ENCODE data around the gene IP6K1.

Gene IP6K1

DNA sequence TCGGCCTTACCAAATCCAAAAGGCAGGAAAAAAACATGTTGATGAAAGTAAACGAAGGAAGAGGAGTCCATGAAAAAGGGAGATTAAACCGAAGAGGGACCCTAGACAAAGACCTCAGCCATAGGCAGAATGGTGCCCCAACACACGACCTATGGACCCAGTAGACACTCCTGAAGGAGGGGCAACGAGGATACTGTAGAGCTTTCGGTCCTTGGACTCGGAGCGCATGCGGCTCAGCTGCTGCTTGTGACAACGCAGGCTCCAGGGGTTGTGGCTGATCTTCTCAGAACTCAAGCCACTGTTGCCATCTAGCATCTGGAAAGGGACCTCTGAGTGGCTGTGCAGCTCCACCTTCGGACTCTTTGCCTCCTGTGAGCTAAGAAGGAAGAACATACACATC is 53.7 kb downstream of the IP6K1 start:
- ATAC-seq: no peak
- TF ChIP-seq ISL1 (CRISPR knock-in tag; IDR thresholded peaks at IDR 0.05) (no peak), PPARA (CRISPR knock-in tag; IDR thresholded peaks at IDR 0.05; ENCODE audit: borderline replicate concordance) (no peak), RARB (CRISPR knock-in tag; IDR thresholded peaks at IDR 0.05) (no peak), OSR1 (CRISPR knock-in tag; IDR thresholded peaks at IDR 0.05) (no peak), ZNF565 (CRISPR knock-in tag; conservative IDR thresholded peaks at IDR 0.05; ENCODE audit: low read depth) (no peak), CSDC2 (CRISPR knock-in tag; IDR thresholded peaks at IDR 0.05) (no peak), ARNTL (CRISPR knock-in tag; IDR thresholded peaks at IDR 0.05; ENCODE audit: borderline replicate concordance, low read depth) (no peak), ESRRG (CRISPR knock-in tag; IDR thresholded peaks at IDR 0.05) (no peak), TOX (CRISPR knock-in tag; IDR thresholded peaks at IDR 0.05; ENCODE audit: borderline replicate concordance) (no peak), TSHZ2 (CRISPR knock-in tag; IDR thresholded peaks at IDR 0.05) (no peak), SNAI2 (CRISPR knock-in tag; IDR thresholded peaks at IDR 0.05) (no peak), POU6F1 (CRISPR knock-in tag; IDR thresholded peaks at IDR 0.05; ENCODE audit: borderline replicate concordance, low read depth) (no peak), ZC3H10 (CRISPR knock-in tag; IDR thresholded peaks at IDR 0.05) (no peak), ZFP30 (CRISPR knock-in tag; IDR thresholded peaks at IDR 0.05) (no peak), ZNF70 (CRISPR knock-in tag; IDR thresholded peaks at IDR 0.05) (no peak), ZFP3 (CRISPR knock-in tag; IDR thresholded peaks at IDR 0.05) (no peak), TCF4 (CRISPR knock-in tag; IDR thresholded peaks at IDR 0.05; ENCODE audit: borderline replicate concordance) (no peak), GLIS3 (CRISPR knock-in tag; IDR thresholded peaks at IDR 0.05) (no peak)
- TF ChIP-seq, protein P1, sequence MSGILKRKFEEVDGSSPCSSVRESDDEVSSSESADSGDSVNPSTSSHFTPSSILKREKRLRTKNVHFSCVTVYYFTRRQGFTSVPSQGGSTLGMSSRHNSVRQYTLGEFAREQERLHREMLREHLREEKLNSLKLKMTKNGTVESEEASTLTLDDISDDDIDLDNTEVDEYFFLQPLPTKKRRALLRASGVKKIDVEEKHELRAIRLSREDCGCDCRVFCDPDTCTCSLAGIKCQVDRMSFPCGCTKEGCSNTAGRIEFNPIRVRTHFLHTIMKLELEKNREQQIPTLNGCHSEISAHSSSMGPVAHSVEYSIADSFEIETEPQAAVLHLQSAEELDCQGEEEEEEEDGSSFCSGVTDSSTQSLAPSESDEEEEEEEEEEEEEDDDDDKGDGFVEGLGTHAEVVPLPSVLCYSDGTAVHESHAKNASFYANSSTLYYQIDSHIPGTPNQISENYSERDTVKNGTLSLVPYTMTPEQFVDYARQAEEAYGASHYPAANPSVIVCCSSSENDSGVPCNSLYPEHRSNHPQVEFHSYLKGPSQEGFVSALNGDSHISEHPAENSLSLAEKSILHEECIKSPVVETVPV (CRISPR knock-in tag; IDR thresholded peaks at IDR 0.05): no peak
- TF ChIP-seq, protein P2, sequence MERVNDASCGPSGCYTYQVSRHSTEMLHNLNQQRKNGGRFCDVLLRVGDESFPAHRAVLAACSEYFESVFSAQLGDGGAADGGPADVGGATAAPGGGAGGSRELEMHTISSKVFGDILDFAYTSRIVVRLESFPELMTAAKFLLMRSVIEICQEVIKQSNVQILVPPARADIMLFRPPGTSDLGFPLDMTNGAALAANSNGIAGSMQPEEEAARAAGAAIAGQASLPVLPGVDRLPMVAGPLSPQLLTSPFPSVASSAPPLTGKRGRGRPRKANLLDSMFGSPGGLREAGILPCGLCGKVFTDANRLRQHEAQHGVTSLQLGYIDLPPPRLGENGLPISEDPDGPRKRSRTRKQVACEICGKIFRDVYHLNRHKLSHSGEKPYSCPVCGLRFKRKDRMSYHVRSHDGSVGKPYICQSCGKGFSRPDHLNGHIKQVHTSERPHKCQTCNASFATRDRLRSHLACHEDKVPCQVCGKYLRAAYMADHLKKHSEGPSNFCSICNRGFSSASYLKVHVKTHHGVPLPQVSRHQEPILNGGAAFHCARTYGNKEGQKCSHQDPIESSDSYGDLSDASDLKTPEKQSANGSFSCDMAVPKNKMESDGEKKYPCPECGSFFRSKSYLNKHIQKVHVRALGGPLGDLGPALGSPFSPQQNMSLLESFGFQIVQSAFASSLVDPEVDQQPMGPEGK (CRISPR knock-in tag; IDR thresholded peaks at IDR 0.05; ENCODE audit: borderline replicate concordance): no peak

- ATAC-seq: no peak
- no peak for TF ChIP-seq CREB5 (CRISPR knock-in tag; IDR thresholded peaks at IDR 0.05; ENCODE audit: low read depth)
- TF ChIP-seq BACH2 (CRISPR knock-in tag; IDR thresholded peaks at IDR 0.05; ENCODE audit: borderline replicate concordance): no peak
- no peak for TF ChIP-seq SNAI2 (CRISPR knock-in tag; IDR thresholded peaks at IDR 0.05)
Observed at GRCh38 chr3:49729966-49730609, 56.3 kb downstream of the IP6K1 start.

- ATAC-seq: no peak
Observed at GRCh38 chr3:49727924-49728361, 58.4 kb downstream of the IP6K1 start.

More at GRCh38 chr3:49727924-49728361, 58.4 kb downstream of the IP6K1 start:
- TF ChIP-seq GLIS3 (CRISPR knock-in tag; IDR thresholded peaks at IDR 0.05): no peak

All from SK-N-SH treated with all-trans-retinoic acid at 6 μM for 48 hours (cell line).